Uterus (tissue), 4 donors: ENCODE measurements around the gene MAD1L1. TPM values are rescaled to one million over a fixed set of nuclear protein-coding genes. Genes with fewer than 3 reads are reported as not detected.

Source experiments
- DNase-seq, 2 donors: peaks; one replicate each; pipeline ENCODE4 v3.0.0-alpha.2; 2019 to 2020
- H3K27ac ChIP-seq, 2 donors: fragments of 200-600 bp; sonication (generic); 1 replicate in 1 of 2; 2 replicates in 1 of 2; pipeline ENCODE4 v1.5.1; 2016 to 2018
- H3K27me3 ChIP-seq, 2 donors: fragments of 200-600 bp; sonication (generic); one replicate each; pipeline ENCODE4 v1.5.1; 2018 to 2019; ENCODE audit warnings: control low read depth in 1 of 2
- H3K36me3 ChIP-seq, 2 donors: fragments of 200-600 bp; sonication (generic); one replicate each; pipeline ENCODE4 v1.5.1; 2019; ENCODE audit warnings: control low read depth in 1 of 2
- H3K4me1 ChIP-seq, 2 donors: fragments of 200-600 bp; sonication (generic); one replicate each; pipeline ENCODE4 v1.5.1; 2018 to 2019; ENCODE audit warnings: control low read depth in 1 of 2
- H3K4me3 ChIP-seq, 2 donors: fragments of 200-600 bp; sonication (generic); 1 replicate in 1 of 2; 2 replicates in 1 of 2; pipeline ENCODE4 v1.5.1; 2018 to 2019; ENCODE audit warnings: mild to moderate bottlenecking in 1 of 2
- H3K9me3 ChIP-seq, 2 donors: fragments of 200-600 bp; sonication (generic); one replicate each; pipeline ENCODE4 v1.5.1; 2019; ENCODE audit warnings: control low read depth in 1 of 2
- POLR2A ChIP-seq, 2 donors: fragments of 450-650 bp; IDR thresholded peaks; one replicate each; pipeline ENCODE4 v1.6.1; 2016; ENCODE audit warnings: antibody characterized with exemption in 2 of 2, mild to moderate bottlenecking in 1 of 2, moderate library complexity in 1 of 2
- intact Hi-C: fragments of 100-400 bp; cut with DNase I; formaldehyde crosslinking; loops from one replicate; pipeline ENCODE4 v1.15.1; 2023; ENCODE audit warnings: low total_unique reads
- total RNA-seq, 4 donors: library from RNA; depleted of rRNA in 3 of 4; stranded (reverse); fragments of >200 nt in 3 of 4; gene quantifications; one replicate each; pipeline versions ENCODE4 v1.1.0 to v1.2.4, GENCODE V29; 2014 to 2023
- TF ChIP-seq, protein P1 (sequence below), 4 experiments: fragments of 200-600 bp in 2 of 4; fragments of 450-650 bp in 2 of 4; sonication (generic) in 2 of 4; IDR thresholded peaks; one replicate each; pipeline ENCODE4 v1.5.1; 2016 to 2019; ENCODE audit warnings: antibody characterized with exemption in 4 of 4, mild to moderate bottlenecking in 2 of 4, moderate library complexity in 1 of 4
- donor health status: DM: yes; HTN: yes; CAD: no.

The MAD1L1 gene
- total RNA-seq, 4 donors from 2014 or later: 13.3 to 37.4 (median 33.1) TPM

DNA sequence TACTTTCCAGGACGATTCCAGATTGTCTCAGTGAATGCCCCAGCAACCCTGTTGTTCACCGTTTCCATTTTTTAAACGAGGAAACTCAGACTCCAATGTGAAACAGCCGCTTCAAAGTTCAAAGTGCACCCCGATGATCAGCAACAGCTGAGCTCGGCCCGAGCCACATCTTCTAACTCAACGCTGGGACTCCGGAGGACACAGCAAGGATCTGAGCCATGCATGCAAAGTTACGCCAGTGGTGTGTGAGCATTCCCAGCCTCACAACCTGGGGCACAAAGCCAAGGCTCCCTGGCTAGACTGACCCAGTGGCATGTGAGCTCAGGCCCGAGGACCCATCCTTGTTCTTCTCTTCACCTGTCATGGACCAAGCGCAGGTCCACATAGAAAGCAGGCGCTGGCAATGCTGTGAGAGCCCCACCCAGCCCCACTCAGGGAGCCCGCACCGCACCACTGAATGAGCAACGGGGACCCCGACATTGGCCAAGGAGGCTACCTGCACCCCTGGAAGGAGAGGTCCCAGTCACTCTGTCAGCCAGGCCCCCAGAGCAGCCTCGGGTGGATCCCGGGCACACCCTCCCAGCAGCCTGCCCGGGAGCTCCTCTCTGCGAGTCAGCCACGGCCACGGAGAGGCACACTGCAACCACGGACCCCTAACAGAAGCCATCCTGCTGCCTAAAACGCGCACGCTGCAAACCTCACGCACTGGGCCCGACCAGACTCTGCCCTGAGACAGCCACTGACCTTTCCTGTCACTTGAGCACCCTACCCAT lies 82.9 kb downstream of the MAD1L1 start:
- Histone ChIP-seq H3K36me3 (no peaks in the 10 kb centered on the region), H3K27me3 (no peaks in the 10 kb centered on the region), H3K27ac (no peak overlapping the region), H3K9me3 (no peaks in the 10 kb centered on the region), H3K4me1 (no peaks in the 10 kb centered on the region), H3K4me3 (no peak overlapping the region)
- intact Hi-C loops: no loop called here
- DNase-seq: no peak
- no peak for TF ChIP-seq POLR2A (IDR thresholded peaks at IDR 0.05)
- TF ChIP-seq, protein P1, sequence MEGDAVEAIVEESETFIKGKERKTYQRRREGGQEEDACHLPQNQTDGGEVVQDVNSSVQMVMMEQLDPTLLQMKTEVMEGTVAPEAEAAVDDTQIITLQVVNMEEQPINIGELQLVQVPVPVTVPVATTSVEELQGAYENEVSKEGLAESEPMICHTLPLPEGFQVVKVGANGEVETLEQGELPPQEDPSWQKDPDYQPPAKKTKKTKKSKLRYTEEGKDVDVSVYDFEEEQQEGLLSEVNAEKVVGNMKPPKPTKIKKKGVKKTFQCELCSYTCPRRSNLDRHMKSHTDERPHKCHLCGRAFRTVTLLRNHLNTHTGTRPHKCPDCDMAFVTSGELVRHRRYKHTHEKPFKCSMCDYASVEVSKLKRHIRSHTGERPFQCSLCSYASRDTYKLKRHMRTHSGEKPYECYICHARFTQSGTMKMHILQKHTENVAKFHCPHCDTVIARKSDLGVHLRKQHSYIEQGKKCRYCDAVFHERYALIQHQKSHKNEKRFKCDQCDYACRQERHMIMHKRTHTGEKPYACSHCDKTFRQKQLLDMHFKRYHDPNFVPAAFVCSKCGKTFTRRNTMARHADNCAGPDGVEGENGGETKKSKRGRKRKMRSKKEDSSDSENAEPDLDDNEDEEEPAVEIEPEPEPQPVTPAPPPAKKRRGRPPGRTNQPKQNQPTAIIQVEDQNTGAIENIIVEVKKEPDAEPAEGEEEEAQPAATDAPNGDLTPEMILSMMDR (IDR thresholded peaks at IDR 0.05): no peak

DNA sequence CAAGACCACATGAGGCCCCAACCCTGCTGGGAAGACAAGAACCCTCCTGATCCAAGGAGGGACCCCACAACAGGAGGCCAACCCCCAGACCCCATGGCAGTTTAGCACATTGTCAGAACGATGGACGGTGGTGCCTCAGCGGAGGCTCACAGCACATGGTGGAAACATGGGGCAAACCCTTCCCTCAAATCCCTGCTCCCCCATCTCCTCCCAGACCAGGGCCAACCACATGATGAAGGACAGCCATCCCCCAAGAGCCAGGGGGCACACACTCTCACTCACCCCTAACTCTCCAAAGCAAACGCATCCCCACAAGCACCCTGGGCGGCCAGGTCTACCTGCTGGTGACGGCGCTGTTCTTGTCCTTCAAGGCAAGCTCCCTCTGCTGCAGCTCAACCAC lies 83.9 kb downstream of the MAD1L1 start:
- TF ChIP-seq, protein P1 (IDR thresholded peaks at IDR 0.05): no peak
- TF ChIP-seq POLR2A (IDR thresholded peaks at IDR 0.05): no peak
- no peak overlapping the region for H3K4me3 ChIP-seq
- H3K27me3 ChIP-seq: no peaks in the 10 kb centered on the region
- no peaks in the 10 kb centered on the region for H3K4me1 ChIP-seq
- no peaks in the 10 kb centered on the region for H3K9me3 ChIP-seq
- H3K27ac ChIP-seq: no peak overlapping the region
- intact Hi-C loops: no loop called here
- no peaks in the 10 kb centered on the region for H3K36me3 ChIP-seq
- no peak for DNase-seq

DNA sequence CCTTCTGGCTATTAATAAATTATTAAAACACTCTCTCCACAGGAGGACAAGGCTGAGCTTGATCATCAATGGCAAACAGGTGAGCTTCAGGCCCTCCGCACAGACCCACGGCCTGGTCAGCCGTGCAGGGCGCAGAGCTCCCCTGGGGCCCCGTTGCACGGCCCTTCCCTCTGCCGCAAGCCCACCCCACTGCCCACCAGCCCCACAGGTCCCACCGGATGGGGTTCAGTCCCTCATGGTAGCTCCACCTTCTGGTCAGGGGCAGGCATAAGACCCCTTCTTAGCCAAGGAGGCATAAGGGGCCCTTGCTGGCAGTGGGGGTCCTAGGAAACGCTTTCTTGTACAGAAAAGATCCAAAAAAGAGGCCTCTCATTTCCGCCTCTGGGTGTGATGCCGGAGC lies 84.6 kb downstream of the MAD1L1 start:
- Histone ChIP-seq H3K36me3 (no peaks in the 10 kb centered on the region), H3K4me3 (no peak overlapping the region), H3K4me1 (no peaks in the 10 kb centered on the region), H3K27ac (no peak overlapping the region), H3K9me3 (no peaks in the 10 kb centered on the region), H3K27me3 (no peaks in the 10 kb centered on the region)
- TF ChIP-seq, protein P1 (IDR thresholded peaks at IDR 0.05): no peak
- TF ChIP-seq POLR2A (IDR thresholded peaks at IDR 0.05): no peak
- DNase-seq: no peak
- intact Hi-C loops: no loop called here

DNA sequence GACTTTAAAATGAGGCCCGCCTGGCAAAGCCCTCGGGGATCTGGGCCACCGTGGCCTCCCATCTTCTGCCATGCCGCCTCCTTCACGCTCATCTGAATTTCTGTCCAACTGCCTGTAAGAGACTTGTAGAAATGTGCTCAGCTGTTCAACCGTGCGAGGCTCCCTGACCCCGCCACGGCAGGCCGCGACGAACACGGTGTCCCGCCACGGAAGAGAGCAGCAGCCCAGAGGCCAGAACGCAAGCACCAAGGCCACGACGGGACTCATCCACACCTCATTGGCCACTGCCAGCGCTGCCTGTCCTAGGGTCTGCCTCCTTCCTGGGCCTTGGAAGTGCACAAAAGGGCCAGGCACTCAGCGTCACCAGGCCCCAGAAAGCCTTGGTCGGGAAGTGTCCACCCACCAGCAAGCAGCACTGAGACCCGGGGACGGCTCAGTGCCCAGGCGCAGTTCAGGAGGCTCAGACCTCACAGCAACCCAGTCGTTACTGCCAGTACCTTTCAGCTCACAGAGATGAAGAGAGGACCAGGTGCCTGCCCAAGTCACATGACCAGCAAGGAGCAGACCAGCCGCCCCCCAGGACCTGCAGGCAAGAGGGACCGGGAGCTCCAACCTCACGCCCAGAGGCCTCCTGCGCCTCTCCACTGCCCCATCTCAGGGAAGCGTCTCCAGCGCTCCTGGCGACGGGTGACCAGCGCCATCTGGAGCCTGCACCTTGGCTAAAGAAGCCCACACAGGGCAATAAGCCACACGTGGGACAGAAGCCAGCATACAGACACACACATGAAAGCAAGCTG lies 85.9 kb downstream of the MAD1L1 start:
- Histone ChIP-seq H3K36me3 (no peaks in the 10 kb centered on the region), H3K27me3 (no peaks in the 10 kb centered on the region), H3K4me3 (no peak overlapping the region), H3K9me3 (no peaks in the 10 kb centered on the region), H3K4me1 (no peaks in the 10 kb centered on the region), H3K27ac (no peak overlapping the region)
- intact Hi-C loops: no loop called here
- DNase-seq: no peak
- TF ChIP-seq POLR2A (IDR thresholded peaks at IDR 0.05): no peak
- TF ChIP-seq, protein P1 (IDR thresholded peaks at IDR 0.05): no peak
